ENCODE results near the gene ARL14EPL.

- TF ChIP-seq CTCF (IDR thresholded peaks at IDR 0.05) (no peak), POLR2A (IDR thresholded peaks at IDR 0.05) (no peak)
Measured at GRCh38 chr5:116088062-116088461, 55.8 kb downstream of the ARL14EPL start.
